DOHH2 (cell line): ENCODE data around the gene TREX2.

ENCODE experiments used
- H3F3A ChIP-seq: fragments of 200-600 bp; sonication (generic), shearing (Covaris generic); 2 replicates; pipeline ENCODE4 v1.6.0; 2016; ENCODE audit warnings: antibody characterized with exemption, mild to moderate bottlenecking; ENCODE audit not compliant: control insufficient read depth, insufficient read depth
- H3K27ac ChIP-seq: fragments of 200-600 bp; sonication (generic); 2 replicates; pipeline ENCODE4 v1.5.1; 2014; ENCODE audit warnings: low read depth, mild to moderate bottlenecking, low read length, moderate library complexity
- H3K27me3 ChIP-seq: fragments of 200-600 bp; sonication (generic); 2 replicates; pipeline ENCODE4 v1.6.1; 2014; ENCODE audit warnings: mild to moderate bottlenecking, low read length, mixed read lengths; ENCODE audit not compliant: control insufficient read depth
- H3K36me3 ChIP-seq: fragments of 200-600 bp; sonication (generic); 2 replicates; pipeline ENCODE4 v1.6.1; 2014; ENCODE audit warnings: mild to moderate bottlenecking, low read length, moderate library complexity, mixed read lengths; ENCODE audit not compliant: control insufficient read depth
- H3K4me1 ChIP-seq: fragments of 200-600 bp; sonication (generic); 2 replicates; pipeline ENCODE4 v1.6.1; 2014; ENCODE audit warnings: mild to moderate bottlenecking, low read length, mixed read lengths; ENCODE audit not compliant: control insufficient read depth
- H3K4me2 ChIP-seq: fragments of 200-600 bp; sonication (generic); 2 replicates; pipeline ENCODE4 v1.6.0; 2014; ENCODE audit warnings: mild to moderate bottlenecking, low read length, moderate library complexity
- H3K4me3 ChIP-seq: fragments of 200-600 bp; sonication (generic); 2 replicates; pipeline ENCODE4 v1.5.1; 2014; ENCODE audit warnings: mild to moderate bottlenecking, low read length, mixed read lengths
- H3K79me2 ChIP-seq: fragments of 200-600 bp; sonication (generic); 2 replicates; pipeline ENCODE4 v1.6.1; 2014; ENCODE audit warnings: mild to moderate bottlenecking, low read length, mixed read lengths; ENCODE audit not compliant: control insufficient read depth
- H3K9me2 ChIP-seq: fragments of 200-600 bp; sonication (generic); replicated peaks from 2 replicates; pipeline ENCODE4 v1.6.1; 2014; ENCODE audit warnings: mild to moderate bottlenecking, low read length, mixed read lengths; ENCODE audit not compliant: control insufficient read depth
- H3K9me3 ChIP-seq: fragments of 200-600 bp; sonication (generic); 2 replicates; pipeline ENCODE4 v1.6.1; 2014; ENCODE audit warnings: antibody characterized with exemption, low read length, mixed read lengths; ENCODE audit not compliant: control insufficient read depth, insufficient read depth
- H4K20me1 ChIP-seq: fragments of 200-600 bp; sonication (generic); 2 replicates; pipeline ENCODE4 v1.6.0; 2014; ENCODE audit warnings: low read depth, mild to moderate bottlenecking, antibody characterized with exemption, low read length, moderate library complexity; ENCODE audit not compliant: control insufficient read depth, insufficient read depth
- CTCF ChIP-seq: fragments of 200-600 bp; sonication (generic); IDR thresholded peaks from one replicate; pipeline ENCODE4 v1.5.1; 2014; ENCODE audit warnings: antibody characterized with exemption, mild to moderate bottlenecking, low read depth, low read length; ENCODE audit not compliant: poor library complexity, severe bottlenecking
- EZH2phosphoT487 ChIP-seq: fragments of 200-600 bp; sonication (generic); IDR thresholded peaks from 2 replicates; pipeline ENCODE4 v1.6.1; 2017; ENCODE audit warnings: borderline replicate concordance, mild to moderate bottlenecking, antibody characterized with exemption, low read length, moderate library complexity, mixed read lengths

Gene TREX2

GRCh38 chrX:153442463-153442862 is 3.4 kb downstream of the TREX2 start:
- Histone ChIP-seq H3F3A (no peaks in the 10 kb centered on the region), H3K4me1 (no peaks in the 10 kb centered on the region), H3K9me2 (no peaks in the 10 kb centered on the region), H3K4me2 (no peak overlapping the region), H3K79me2 (no peaks in the 10 kb centered on the region), H3K36me3 (no peaks in the 10 kb centered on the region), H4K20me1 (no peaks in the 10 kb centered on the region), H3K27me3 (no peaks in the 10 kb centered on the region), H3K9me3 (no peaks in the 10 kb centered on the region), H3K27ac (no peak overlapping the region), H3K4me3 (no peak overlapping the region)
- TF ChIP-seq CTCF, result no peak
- no peak for TF ChIP-seq EZH2phosphoT487

- Histone ChIP-seq H4K20me1 (no peaks in the 10 kb centered on the region), H3K27ac (no peak overlapping the region), H3K4me3 (no peak overlapping the region), H3F3A (no peaks in the 10 kb centered on the region), H3K36me3 (no peaks in the 10 kb centered on the region), H3K79me2 (no peaks in the 10 kb centered on the region), H3K27me3 (no peaks in the 10 kb centered on the region), H3K4me1 (no peaks in the 10 kb centered on the region), H3K4me2 (no peak overlapping the region), H3K9me3 (no peaks in the 10 kb centered on the region), H3K9me2 (no peaks in the 10 kb centered on the region)
- TF ChIP-seq CTCF (no peak), EZH2phosphoT487 (no peak)
Measured at GRCh38 chrX:153441981-153442380, 3.9 kb downstream of the TREX2 start.

GRCh38 chrX:153441296-153441695 is 4.6 kb downstream of the TREX2 start:
- no peak for TF ChIP-seq EZH2phosphoT487
- TF ChIP-seq CTCF, result no peak
- Histone ChIP-seq H3K27ac (no peak overlapping the region), H4K20me1 (no peaks in the 10 kb centered on the region), H3K4me3 (no peak overlapping the region), H3K27me3 (no peaks in the 10 kb centered on the region), H3K9me3 (no peaks in the 10 kb centered on the region), H3K36me3 (no peaks in the 10 kb centered on the region), H3K79me2 (no peaks in the 10 kb centered on the region), H3K4me1 (no peaks in the 10 kb centered on the region), H3F3A (no peaks in the 10 kb centered on the region), H3K9me2 (no peaks in the 10 kb centered on the region), H3K4me2 (no peak overlapping the region)
